NT2/D1 (cell line): Measurements from ENCODE around the gene ZBTB12.

Experiments used
- DNase-seq: peaks from one replicate; pipeline ENCODE4 v3.0.0-alpha.2; 2011; ENCODE audit warnings: low read depth, low spot score
- H3K27me3 ChIP-seq: 2 replicates; pipeline ENCODE4 v1.6.0; 2011; ENCODE audit warnings: mild to moderate bottlenecking; ENCODE audit not compliant: insufficient read length, insufficient read depth
- H3K36me3 ChIP-seq: 2 replicates; pipeline ENCODE4 v1.6.1; 2011; ENCODE audit warnings: mild to moderate bottlenecking, low read length, mixed read lengths; ENCODE audit not compliant: insufficient read depth, insufficient read length
- H3K4me1 ChIP-seq: 2 replicates; pipeline ENCODE4 v1.5.1; 2011; ENCODE audit not compliant: insufficient read depth, insufficient read length
- H3K4me3 ChIP-seq: 2 replicates; pipeline ENCODE4 v1.5.1; 2011; ENCODE audit warnings: low read depth; ENCODE audit not compliant: insufficient read length
- H3K9ac ChIP-seq: 2 replicates; pipeline ENCODE4 v1.6.0; 2011; ENCODE audit warnings: low read depth; ENCODE audit not compliant: insufficient read length
- H3K9me3 ChIP-seq: 2 replicates; pipeline ENCODE4 v1.5.1; 2011; ENCODE audit warnings: mild to moderate bottlenecking, low read length; ENCODE audit not compliant: insufficient read depth
- SUZ12 ChIP-seq: IDR thresholded peaks from 2 replicates; pipeline ENCODE4 v1.6.1; 2011; ENCODE audit not compliant: insufficient read length, insufficient read depth; ENCODE audit errors: extremely low read depth
- YY1 ChIP-seq: IDR thresholded peaks from 2 replicates; pipeline ENCODE4 v1.6.1; 2011; ENCODE audit not compliant: insufficient read length, insufficient read depth
- ZNF274 ChIP-seq: IDR thresholded peaks from 2 replicates; pipeline ENCODE4 v1.6.1; 2011; ENCODE audit warnings: mild to moderate bottlenecking, low read depth, low read length

ZBTB12 gene

GRCh38 chr6:31899882-31900722, 1.8 kb downstream of the ZBTB12 start:
- TF ChIP-seq ZNF274 (no peak), SUZ12 (no peak), YY1 (no peak)
- Histone ChIP-seq H3K27me3 (no peaks in the 10 kb centered on the region), H3K36me3 (peaks cover 23% of the 10 kb centered on the region), H3K4me3 (no peak overlapping the region), H3K4me1 (peaks cover 6% of the 10 kb centered on the region), H3K9ac (no peak overlapping the region), H3K9me3 (no peaks in the 10 kb centered on the region)
- no peak for DNase-seq

DNA sequence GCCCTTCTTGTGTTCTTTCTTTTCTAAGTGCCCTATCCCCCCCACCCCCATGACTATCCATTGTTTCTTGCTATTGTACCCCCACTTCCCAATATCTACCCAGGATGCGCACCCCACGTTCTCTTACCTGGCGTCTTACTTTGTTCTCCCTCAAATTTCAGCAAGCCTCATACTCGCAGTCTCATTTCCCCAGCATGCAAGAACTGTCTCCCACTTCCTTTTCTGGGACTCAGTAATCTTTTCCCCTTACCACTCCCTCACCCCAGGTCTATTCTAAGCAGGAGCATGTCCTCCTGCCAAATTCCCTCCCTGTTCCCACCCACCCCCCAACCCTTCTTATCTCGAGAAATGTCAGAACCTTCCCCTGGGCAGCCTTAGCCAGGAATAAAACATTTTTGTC, 2.7 kb downstream of the ZBTB12 start:
- DNase-seq, result no peak
- no peaks in the 10 kb centered on the region for H3K9me3 ChIP-seq
- H3K4me1 ChIP-seq, result peaks cover 6% of the 10 kb centered on the region
- H3K9ac ChIP-seq, result no peak overlapping the region
- TF ChIP-seq ZNF274 (no peak), SUZ12 (no peak), YY1 (no peak)
- no peak overlapping the region for H3K4me3 ChIP-seq
- H3K27me3 ChIP-seq, result no peaks in the 10 kb centered on the region
- H3K36me3 ChIP-seq, result peaks cover 31% of the 10 kb centered on the region

GRCh38 chr6:31898383-31899011, 3.4 kb downstream of the ZBTB12 start:
- H3K9ac ChIP-seq, result peak overlapping the region; percentile 93
- H3K36me3 ChIP-seq, result peaks cover 35% of the 10 kb centered on the region
- H3K4me3 ChIP-seq, result peak overlapping the region; percentile 89
- no peaks in the 10 kb centered on the region for H3K9me3 ChIP-seq
- H3K27me3 ChIP-seq, result no peaks in the 10 kb centered on the region
- DNase-seq, result no peak
- TF ChIP-seq YY1 (no peak), SUZ12 (no peak), ZNF274 (no peak)
- peaks cover 6% of the 10 kb centered on the region for H3K4me1 ChIP-seq

- Histone ChIP-seq H3K27me3 (no peaks in the 10 kb centered on the region), H3K9me3 (no peaks in the 10 kb centered on the region)
These were observed 4.1 kb downstream of the ZBTB12 start, which contains the start of gene EHMT2 for GRCh38 chr6:31897612-31898382. Gene EHMT2 (minus strand): TSS chr6:31897698. CDS start chr6:31897677, 21 bp downstream.

GRCh38 chr6:31896856-31897611, 4.9 kb downstream of the ZBTB12 start:
- TF ChIP-seq SUZ12 (no peak), ZNF274 (no peak), YY1 (no peak)
- no peak for DNase-seq
- Histone ChIP-seq H3K4me1 (peaks cover 6% of the 10 kb centered on the region), H3K36me3 (peaks cover 50% of the 10 kb centered on the region), H3K9me3 (no peaks in the 10 kb centered on the region), H3K9ac (peak overlapping the region; percentile 93), H3K4me3 (peak overlapping the region; percentile 89), H3K27me3 (no peaks in the 10 kb centered on the region)

More at GRCh38 chr6:31897612-31898382, 4.1 kb downstream of the ZBTB12 start, which contains the start of gene EHMT2:
- Histone ChIP-seq H3K4me3 (peak within 1 kb of the TSS; percentile 89), H3K36me3 (peaks cover 42% of the 10 kb centered on the region), H3K4me1 (peaks cover 6% of the 10 kb centered on the region), H3K9ac (peak within 1 kb of the TSS; percentile 93)
- DNase-seq, result peak; percentile 70
- peak; percentile 37 for TF ChIP-seq YY1
- TF ChIP-seq SUZ12, result no peak

GRCh38 chr6:31896493-31896855, 5.4 kb downstream of the ZBTB12 start:
- TF ChIP-seq SUZ12 (no peak), ZNF274 (no peak), YY1 (no peak)
- DNase-seq, result no peak

More at GRCh38 chr6:31896493-31896855, 5.4 kb downstream of the ZBTB12 start:
- H3K9ac ChIP-seq, result peak overlapping the region; percentile 75
- H3K4me1 ChIP-seq, result peaks cover 6% of the 10 kb centered on the region
- no peaks in the 10 kb centered on the region for H3K9me3 ChIP-seq
- H3K27me3 ChIP-seq, result no peaks in the 10 kb centered on the region
- H3K36me3 ChIP-seq, result peaks cover 55% of the 10 kb centered on the region
- H3K4me3 ChIP-seq, result peak overlapping the region; percentile 89
